H1 (cell line): ENCODE measurements around the gene RIPOR1. TPM values are rescaled to one million over a fixed set of nuclear protein-coding genes. Genes with fewer than 3 reads are reported as not detected.

Experiments used
- CTCF ChIA-PET: fragments of 300-600 bp; sonication (Branson Sonifier 250); formaldehyde crosslinking; loops from one replicate; lab custom pipeline; 2021; ENCODE audit not compliant: partially characterized antibody; lab: Charles Lee
- POLR2A ChIA-PET: fragments of 300-600 bp; sonication (Branson Sonifier 250); formaldehyde crosslinking; loops from one replicate; lab custom pipeline; 2021; ENCODE audit warnings: inconsistent platforms; ENCODE audit not compliant: partially characterized antibody; lab: Charles Lee
- DNase-seq, 2 experiments: peaks; one replicate each; pipeline versions ENCODE4 v3.0.0 to v3.0.0-alpha.2; 2010 to 2022; ENCODE audit warnings: low spot score in 2 of 2, low read depth in 1 of 2, mixed read lengths in 1 of 2
- FAIRE-seq: peaks from 2 replicates; lab custom pipeline; 2011; peaks lifted over from hg19 to GRCh38; lab: Jason Lieb, UNC
- H2AFZ ChIP-seq: 2 replicates; pipeline ENCODE4 v1.8.1; 2012; ENCODE audit warnings: low read length, inconsistent platforms
- H2AK5ac ChIP-seq: 2 replicates; pipeline ENCODE4 v1.6.1; 2013; ENCODE audit warnings: low read depth, low read length
- H2BK120ac ChIP-seq: replicated peaks from 2 replicates; pipeline ENCODE3; 2013; ENCODE audit warnings: low read depth, low read length, inconsistent platforms
- H2BK12ac ChIP-seq: 2 replicates; pipeline ENCODE4 v1.6.1; 2013; ENCODE audit warnings: low read depth, low read length
- H2BK15ac ChIP-seq: 2 replicates; pipeline ENCODE4 v1.6.1; 2013; ENCODE audit warnings: low read length
- H2BK20ac ChIP-seq: 2 replicates; pipeline ENCODE4 v1.6.1; 2013; ENCODE audit warnings: low read length
- H2BK5ac ChIP-seq: 2 replicates; pipeline ENCODE4 v1.6.1; 2013; ENCODE audit warnings: low read depth, low read length
- H3K14ac ChIP-seq: 2 replicates; pipeline ENCODE4 v1.6.1; 2013; ENCODE audit warnings: inconsistent platforms; ENCODE audit not compliant: insufficient read length
- H3K18ac ChIP-seq: 2 replicates; pipeline ENCODE4 v1.6.1; 2013; ENCODE audit warnings: low read length; ENCODE audit errors: extremely low read depth
- H3K23ac ChIP-seq: 2 replicates; pipeline ENCODE4 v1.6.1; 2013; ENCODE audit warnings: inconsistent platforms; ENCODE audit not compliant: insufficient read length
- H3K23me2 ChIP-seq: 2 replicates; pipeline ENCODE4 v1.6.1; 2013; ENCODE audit warnings: low read depth, low read length
- H3K27ac ChIP-seq: 2 replicates; pipeline ENCODE4 v1.6.1; 2011; ENCODE audit warnings: low read depth, low read length, inconsistent platforms
- H3K27me3 ChIP-seq, 4 experiments: replicated peaks in 1 of 4; 1 replicate in 1 of 4; 2 replicates in 3 of 4; pipeline versions ENCODE4 v1.6.1 to v1.8.1; 2011 to 2013; ENCODE audit warnings: low read length in 3 of 4, mild to moderate bottlenecking in 3 of 4, inconsistent platforms in 2 of 4, mixed read lengths in 2 of 4, moderate library complexity in 1 of 4; ENCODE audit not compliant: control insufficient read depth in 3 of 4, insufficient read depth in 3 of 4; ENCODE audit errors: extremely low read depth in 1 of 4
- H3K36me3 ChIP-seq, 4 experiments: 2 replicates each; pipeline versions ENCODE4 v1.6.1 to v1.8.1; 2011 to 2013; ENCODE audit warnings: mild to moderate bottlenecking in 4 of 4, low read length in 3 of 4, moderate library complexity in 2 of 4, control low read depth in 1 of 4, inconsistent platforms in 1 of 4; ENCODE audit not compliant: insufficient read depth in 4 of 4, control insufficient read depth in 2 of 4
- H3K4ac ChIP-seq: replicated peaks from 2 replicates; pipeline ENCODE3; 2013; ENCODE audit warnings: low read length, low read depth, mixed read lengths, inconsistent platforms; ENCODE audit not compliant: insufficient read length
- H3K4me1 ChIP-seq, 4 experiments: replicated peaks in 1 of 4; 1 replicate in 1 of 4; 2 replicates in 3 of 4; pipeline versions ENCODE4 v1.6.1 to v1.8.1; 2011 to 2013; ENCODE audit warnings: low read length in 3 of 4, inconsistent platforms in 2 of 4, mixed read lengths in 1 of 4; ENCODE audit not compliant: insufficient read depth in 4 of 4, control insufficient read depth in 3 of 4
- H3K4me2 ChIP-seq, 2 experiments: 2 replicates each; pipeline versions ENCODE4 v1.6.1 to v1.8.1; 2011 to 2013; ENCODE audit warnings: low read depth in 2 of 2, low read length in 2 of 2, control low read depth in 1 of 2, inconsistent platforms in 1 of 2, mild to moderate bottlenecking in 1 of 2; ENCODE audit not compliant: insufficient read depth in 1 of 2
- H3K4me3 ChIP-seq, 4 experiments: fragments of 200-600, 300-600 bp in 1 of 4; sonication (generic), shearing (Covaris generic), sonication (Bioruptor Twin) in 1 of 4; 2 replicates each; pipeline versions ENCODE4 v1.5.1 to v1.8.1; 2011 to 2016; ENCODE audit warnings: low read length in 4 of 4, low read depth in 3 of 4, control low read depth in 2 of 4, inconsistent platforms in 2 of 4, mild to moderate bottlenecking in 2 of 4, mixed read lengths in 1 of 4, moderate library complexity in 1 of 4; ENCODE audit not compliant: insufficient read depth in 2 of 4; ENCODE audit errors: extremely low read depth in 1 of 4
- H3K56ac ChIP-seq: replicated peaks from 2 replicates; pipeline ENCODE3; 2013; ENCODE audit warnings: low read depth, mild to moderate bottlenecking, mixed read lengths, low read length, inconsistent platforms; ENCODE audit not compliant: insufficient read length
- H3K79me1 ChIP-seq: 2 replicates; pipeline ENCODE4 v1.6.1; 2013; ENCODE audit warnings: low read depth, low read length, control low read depth
- H3K79me2 ChIP-seq, 2 experiments: 2 replicates each; pipeline versions ENCODE4 v1.6.1 to v1.8.1; 2012 to 2013; ENCODE audit warnings: low read length in 2 of 2, mild to moderate bottlenecking in 2 of 2, inconsistent platforms in 1 of 2; ENCODE audit not compliant: insufficient read depth in 2 of 2, control insufficient read depth in 1 of 2
- H3K9ac ChIP-seq, 4 experiments: replicated peaks in 1 of 4; 1 replicate in 1 of 4; 2 replicates in 3 of 4; pipeline versions ENCODE4 v1.6.1 to v1.8.1; 2011 to 2013; ENCODE audit warnings: low read depth in 3 of 4, low read length in 3 of 4, control low read depth in 2 of 4, mild to moderate bottlenecking in 2 of 4, moderate library complexity in 2 of 4, inconsistent platforms in 1 of 4; ENCODE audit errors: extremely low read depth in 1 of 4
- H3K9me3 ChIP-seq, 2 experiments: 2 replicates each; pipeline versions ENCODE4 v1.6.1 to v1.8.1; 2012 to 2013; ENCODE audit warnings: mild to moderate bottlenecking in 2 of 2, moderate library complexity in 2 of 2, control low read depth in 1 of 2, inconsistent platforms in 1 of 2, low read depth in 1 of 2, low read length in 1 of 2, mixed read lengths in 1 of 2; ENCODE audit not compliant: insufficient read depth in 2 of 2
- H4K20me1 ChIP-seq, 2 experiments: replicated peaks in 1 of 2; 2 replicates each; pipeline versions ENCODE3 to v1.8.1; 2011 to 2013; ENCODE audit warnings: inconsistent platforms in 2 of 2, low read length in 2 of 2, mild to moderate bottlenecking in 1 of 2; ENCODE audit not compliant: insufficient read depth in 2 of 2, control insufficient read depth in 1 of 2
- H4K5ac ChIP-seq: 2 replicates; pipeline ENCODE4 v1.6.1; 2013; ENCODE audit warnings: low read length, low read depth, mixed read lengths, inconsistent platforms; ENCODE audit not compliant: insufficient read length
- H4K8ac ChIP-seq: 2 replicates; pipeline ENCODE4 v1.8.0; 2013; ENCODE audit warnings: mild to moderate bottlenecking, moderate library complexity, low read length, inconsistent platforms; ENCODE audit not compliant: insufficient read depth; ENCODE audit errors: extremely low read depth
- H4K91ac ChIP-seq: replicated peaks from 2 replicates; pipeline ENCODE3; 2013; ENCODE audit warnings: low read length, mixed read lengths, inconsistent platforms; ENCODE audit not compliant: insufficient read length
- CHD1 ChIP-seq: IDR thresholded peaks from 2 replicates; pipeline ENCODE4 v1.6.1; 2012; ENCODE audit warnings: low read depth, low read length, improper control_type of control experiment
- GABPA ChIP-seq: IDR thresholded peaks from 2 replicates; pipeline ENCODE4 v1.6.1; 2011; ENCODE audit warnings: mild to moderate bottlenecking, low read length, moderate library complexity, borderline replicate concordance; ENCODE audit not compliant: insufficient read depth
- KDM5A ChIP-seq: fragments of 200-600 bp; IDR thresholded peaks from 2 replicates; pipeline ENCODE4 v1.7.1; 2012; ENCODE audit warnings: mild to moderate bottlenecking, low read length, inconsistent platforms, mixed read lengths
- MAX ChIP-seq: IDR thresholded peaks from 2 replicates; pipeline ENCODE4 v1.6.1; 2012; ENCODE audit warnings: inconsistent platforms
- NANOG ChIP-seq: IDR thresholded peaks from 2 replicates; pipeline ENCODE4 v1.6.1; 2011; ENCODE audit warnings: low read length, low read depth, mild to moderate bottlenecking, inconsistent platforms; ENCODE audit not compliant: insufficient read depth, poor library complexity, severe bottlenecking
- PHF8 ChIP-seq: fragments of 200-600 bp; sonication (generic); conservative IDR thresholded peaks from 2 replicates; pipeline ENCODE4 v1.7.1; 2012; ENCODE audit warnings: low read depth, mild to moderate bottlenecking, inconsistent platforms, low read length, moderate library complexity
- TAF1 ChIP-seq: IDR thresholded peaks from 2 replicates; pipeline ENCODE4 v1.6.1; 2011; ENCODE audit warnings: mild to moderate bottlenecking, low read depth, low read length
- TBP ChIP-seq: IDR thresholded peaks from 2 replicates; pipeline ENCODE4 v1.6.1; 2011; ENCODE audit warnings: low read depth, low read length, improper control_type of control experiment
- YY1 ChIP-seq: IDR thresholded peaks from 2 replicates; pipeline ENCODE4 v1.6.1; 2011; ENCODE audit warnings: low read depth, mild to moderate bottlenecking, low read length
- ZNF274 ChIP-seq: IDR thresholded peaks from 2 replicates; pipeline ENCODE4 v1.7.0; 2012; ENCODE audit warnings: low read length, borderline replicate concordance; ENCODE audit errors: extremely low read depth
- WGBS, 2 experiments: shearing (Covaris generic) in 1 of 2; methylation state at CpG; one replicate each; pipeline versions ENCODE4 v1.1.6 to v1.1.7; 2013 to 2015; ENCODE audit warnings: low lambda C conversion rate in 2 of 2, mixed read lengths in 2 of 2, inconsistent platforms in 1 of 2, low coverage in 1 of 2, missing lambda C conversion rate in 1 of 2; ENCODE audit not compliant: insufficient replicate concordance in 2 of 2, insufficient coverage in 1 of 2, insufficient read length in 1 of 2; ENCODE audit errors: extremely low coverage in 1 of 2, missing lambda C conversion rate in 1 of 2; 5-methylcytosine and 5-hydroxymethylcytosine counted together
- polyA plus RNA-seq, 7 experiments: library from polyadenylated mRNA; depleted of rRNA in 3 of 7; stranded (reverse) in 5 of 7; unstranded in 2 of 7; fragments of >200 nt in 5 of 7; fragments of 200-250 nt in 2 of 7; gene quantifications; 1 replicate in 5 of 7; 2 replicates in 1 of 7; 4 replicates in 1 of 7; pipeline versions ENCODE4 v1.2.1 to v1.2.3, GENCODE V29; 2011 to 2013; ENCODE audit warnings: missing spikeins in 2 of 7, mixed read lengths in 2 of 7
- total RNA-seq: library from RNA; stranded (reverse); fragmentation: NEBNext Ultra II Directional; extraction: Animal tissue kit (Norgen Biotek cat#: 25700); gene quantifications from 2 replicates; pipeline ENCODE4 v1.2.1, GENCODE V29; 2021

The RIPOR1 gene
- total and polyA plus RNA-seq, 2 of the 8 experiments (the other 6 are each of a cell fraction or from before 2014, with no cell fraction given) = 2.7 to 10.1 TPM

DNA sequence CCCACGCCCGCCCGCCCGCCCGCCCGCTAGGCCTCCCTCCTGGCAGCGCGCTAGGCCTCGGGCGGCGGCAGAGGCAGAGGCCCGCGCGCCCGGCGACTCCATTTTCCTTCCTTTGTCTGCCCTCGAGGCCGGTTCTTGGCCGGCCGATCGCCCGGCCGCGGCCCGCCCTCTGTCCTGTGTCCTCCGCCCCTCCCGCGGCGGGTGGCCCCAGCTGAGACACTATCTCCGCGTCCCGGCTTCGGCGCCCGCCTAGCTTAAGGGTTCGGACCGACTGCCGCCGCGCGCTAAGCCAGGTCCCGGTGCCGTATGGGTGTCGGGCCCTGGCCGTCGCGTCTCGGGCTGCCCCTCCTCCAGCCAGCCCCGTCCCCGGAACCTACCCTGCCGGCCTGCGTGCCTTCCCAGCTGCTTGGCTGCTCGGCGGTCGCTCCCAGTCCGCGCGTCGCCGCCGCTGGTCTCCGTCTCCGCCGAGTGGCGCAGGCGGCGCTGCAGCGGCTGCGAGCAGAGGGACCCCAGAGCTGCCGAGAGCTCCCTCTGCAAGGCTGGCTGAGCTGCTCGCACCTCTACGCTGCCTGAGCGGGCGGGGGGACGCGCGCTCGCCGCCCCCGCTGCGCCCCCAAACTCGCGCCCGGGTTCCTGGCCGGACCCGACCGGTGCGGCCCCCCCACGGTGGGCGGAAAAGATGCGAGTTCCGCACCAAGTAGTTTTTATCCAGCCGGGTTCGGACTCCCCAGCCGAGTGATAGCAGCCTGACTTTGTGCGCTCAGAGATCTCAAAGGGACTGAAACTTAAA is 34.5 kb downstream of the RIPOR1 start:
- no peaks in the 10 kb centered on the region for H3K27me3 ChIP-seq
- ChIA-PET CTCF (interaction anchor here (0.7 to 10.4 kb wide), 13 partner anchors 9 to 101 kb away, joined by 3 to 108 read pairs (median 7); partner anchors contain the start of gene ATP6V0D1), POLR2A (interaction anchor here (0.5 to 8.4 kb wide), 28 partner anchors 9 to 304 kb away, joined by 3 to 105 read pairs (median 5); partner anchors contain the start of genes ACD, ATP6V0D1, CARMIL2 and PARD6A)
- peak overlapping the region; percentile 98 for H2BK5ac ChIP-seq
- H2BK120ac ChIP-seq = no peak overlapping the region
- H3K79me1 ChIP-seq = peaks cover 10% of the 10 kb centered on the region
- peaks cover 0 to 2% of the 10 kb centered on the region in 2 experiments for H4K20me1 ChIP-seq
- no peak overlapping the region for H2BK15ac ChIP-seq
- DNase-seq (peak in 1 of 2 experiments; percentile 76), FAIRE-seq (no peak)
- H2AFZ ChIP-seq = no peak overlapping the region; the same call in 1 of the 2 replicates
- H3K56ac ChIP-seq = peak overlapping the region; percentile 98
- H4K5ac ChIP-seq = peak overlapping the region; percentile 96
- peak overlapping the region; percentile 98 for H3K27ac ChIP-seq
- H4K8ac ChIP-seq = peak overlapping the region; percentile 99
- H2BK12ac ChIP-seq = no peak overlapping the region; the same call in 1 of the 2 replicates
- no peaks in the 10 kb centered on the region for H3K36me3 ChIP-seq
- H3K79me2 ChIP-seq = peaks cover 16 to 68% of the 10 kb centered on the region in 2 experiments
- H3K4me1 ChIP-seq = peaks cover 0 to 7% (median 1%) of the 10 kb centered on the region in 4 experiments; a peak in 4 of 7 replicates
- peak overlapping the region; percentile 97 to 100 (median 99) for H3K9ac ChIP-seq
- H2BK20ac ChIP-seq = no peak overlapping the region
- H3K4me3 ChIP-seq = peak overlapping the region; percentile 76 to 94 (median 79)
- no peak overlapping the region for H3K23ac ChIP-seq
- H3K18ac ChIP-seq = peak overlapping the region; percentile 92
- peak overlapping the region; percentile 76 for H3K4me2 ChIP-seq
- peak overlapping the region; percentile 99 for H4K91ac ChIP-seq
- WGBS, 2 experiments = 1% methylated on average over 78 of the region's 96 CpGs; no CpG with 5 or more reads in 1 of the 2 experiments
- H3K9me3 ChIP-seq = no peaks in the 10 kb centered on the region
- peaks cover 3% of the 10 kb centered on the region for H3K23me2 ChIP-seq
- H3K4ac ChIP-seq = peak overlapping the region; percentile 85
- H3K14ac ChIP-seq = no peak overlapping the region
- no peak overlapping the region for H2AK5ac ChIP-seq
- TF ChIP-seq NANOG (peak; percentile 1), PHF8 (peak; percentile 78), MAX (peak; percentile 20), ZNF274 (no peak), TAF1 (peak; percentile 94), CHD1 (0 out of 2 replicates have a peak, but pooled peaks have one; percentile 57), YY1 (peak; percentile 19; the same call in 1 of the 2 replicates), GABPA (no peak), KDM5A (no peak), TBP (peak; percentile 65)
